Vagina (tissue), 2 donors: Measurements from ENCODE around the gene ARPC5L. TPM values are rescaled to one million over a fixed set of nuclear protein-coding genes. Genes with fewer than 3 reads are reported as not detected.
"Not testable (repeated sequence)": the region's sequence is repeated elsewhere in the genome, so short reads cannot be mapped to it uniquely, and the experiment has no call there.

ENCODE experiments used
- DNase-seq, 2 donors: peaks; one replicate each; pipeline ENCODE4 v3.0.0-alpha.2; 2017; ENCODE audit errors: extremely low spot score in 2 of 2
- H3K27ac ChIP-seq: fragments of 200-600 bp; sonication (generic); one replicate; pipeline ENCODE4 v1.5.1; 2019
- H3K27me3 ChIP-seq: fragments of 200-600 bp; sonication (generic); one replicate; pipeline ENCODE4 v1.5.1; 2019
- H3K36me3 ChIP-seq, 2 donors: fragments of 200-600 bp; sonication (generic); one replicate each; pipeline ENCODE4 v1.5.1; 2017 to 2019
- H3K4me1 ChIP-seq: fragments of 200-600 bp; sonication (generic); one replicate; pipeline ENCODE4 v1.5.1; 2019
- H3K4me3 ChIP-seq, 2 donors: fragments of 200-600 bp; sonication (generic); 1 replicate in 1 of 2; 2 replicates in 1 of 2; pipeline ENCODE4 v1.5.1; 2016 to 2019
- H3K9me3 ChIP-seq: fragments of 200-600 bp; sonication (generic); one replicate; pipeline ENCODE4 v1.5.1; 2019
- POLR2A ChIP-seq, 2 donors: fragments of 450-650 bp; IDR thresholded peaks; one replicate each; pipeline ENCODE4 v1.6.1; 2017; ENCODE audit warnings: antibody characterized with exemption in 2 of 2, mild to moderate bottlenecking in 2 of 2, moderate library complexity in 2 of 2
- POLR2AphosphoS5 ChIP-seq, 2 donors: sonication (generic); formaldehyde crosslinking; IDR thresholded peaks; one replicate each; pipeline ENCODE4 v1.9.0; 2017; ENCODE audit warnings: antibody characterized with exemption in 2 of 2, mild to moderate bottlenecking in 2 of 2, low read depth in 1 of 2; ENCODE audit not compliant: insufficient read depth in 1 of 2
- intact Hi-C: fragments of 100-400 bp; cut with DNase I; formaldehyde crosslinking; loops from one replicate; pipeline ENCODE4 v1.15.1; 2023
- small RNA-seq: library from RNA; depleted of rRNA; stranded (forward); fragments of <200 nt; gene quantifications from one replicate; pipeline ENCODE3, GENCODE V24; 2016
- total RNA-seq: library from RNA; depleted of rRNA; stranded (reverse); fragments of >200 nt; gene quantifications from one replicate; pipeline ENCODE4 v1.2.3, GENCODE V29; 2016
- TF ChIP-seq, protein P1 (sequence below), 3 experiments: fragments of 450-650 bp in 2 of 3; fragments of 200-600 bp in 1 of 3; sonication (generic) in 1 of 3; IDR thresholded peaks; one replicate each; pipeline ENCODE4 v1.5.1; 2017 to 2019; ENCODE audit warnings: antibody characterized with exemption in 3 of 3, mild to moderate bottlenecking in 2 of 3, moderate library complexity in 2 of 3

Gene ARPC5L
- total RNA-seq, 1 donor from 2014 or later, result 28.5 TPM

DNA sequence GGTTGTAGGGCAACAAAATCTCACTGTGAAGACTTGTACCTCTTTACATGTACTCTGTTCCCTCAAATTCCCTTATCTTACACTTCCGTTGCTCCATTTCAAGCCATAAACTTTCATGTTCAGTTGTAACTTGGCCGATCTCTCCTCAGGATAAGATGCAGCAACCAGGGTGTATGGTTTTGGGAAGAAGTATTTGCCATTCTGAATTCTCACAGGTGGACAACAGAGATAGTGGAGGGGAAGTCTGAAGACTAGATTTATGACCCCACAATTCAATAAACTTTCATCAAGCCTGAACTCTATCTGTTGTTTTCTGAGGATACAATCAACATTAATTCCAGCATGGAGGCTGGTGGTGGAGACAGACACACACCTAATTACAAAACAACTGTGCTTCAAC lies 51.4 kb downstream of the ARPC5L start:
- Histone ChIP-seq H3K27ac (no peak overlapping the region), H3K4me3 (no peak overlapping the region), H3K36me3 (peaks cover 0 to 28% of the 10 kb centered on the region in 2 donors), H3K27me3 (no peaks in the 10 kb centered on the region), H3K4me1 (no peaks in the 10 kb centered on the region), H3K9me3 (no peaks in the 10 kb centered on the region)
- intact Hi-C loops, result no loop called here
- no peak for TF ChIP-seq POLR2AphosphoS5 (IDR thresholded peaks at IDR 0.05; ENCODE audit: insufficient read depth in 1 of 2, low read depth in 1 of 2)
- TF ChIP-seq, protein P1, sequence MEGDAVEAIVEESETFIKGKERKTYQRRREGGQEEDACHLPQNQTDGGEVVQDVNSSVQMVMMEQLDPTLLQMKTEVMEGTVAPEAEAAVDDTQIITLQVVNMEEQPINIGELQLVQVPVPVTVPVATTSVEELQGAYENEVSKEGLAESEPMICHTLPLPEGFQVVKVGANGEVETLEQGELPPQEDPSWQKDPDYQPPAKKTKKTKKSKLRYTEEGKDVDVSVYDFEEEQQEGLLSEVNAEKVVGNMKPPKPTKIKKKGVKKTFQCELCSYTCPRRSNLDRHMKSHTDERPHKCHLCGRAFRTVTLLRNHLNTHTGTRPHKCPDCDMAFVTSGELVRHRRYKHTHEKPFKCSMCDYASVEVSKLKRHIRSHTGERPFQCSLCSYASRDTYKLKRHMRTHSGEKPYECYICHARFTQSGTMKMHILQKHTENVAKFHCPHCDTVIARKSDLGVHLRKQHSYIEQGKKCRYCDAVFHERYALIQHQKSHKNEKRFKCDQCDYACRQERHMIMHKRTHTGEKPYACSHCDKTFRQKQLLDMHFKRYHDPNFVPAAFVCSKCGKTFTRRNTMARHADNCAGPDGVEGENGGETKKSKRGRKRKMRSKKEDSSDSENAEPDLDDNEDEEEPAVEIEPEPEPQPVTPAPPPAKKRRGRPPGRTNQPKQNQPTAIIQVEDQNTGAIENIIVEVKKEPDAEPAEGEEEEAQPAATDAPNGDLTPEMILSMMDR (IDR thresholded peaks at IDR 0.05), result no peak
- TF ChIP-seq POLR2A (IDR thresholded peaks at IDR 0.05), result no peak
- DNase-seq, result no peak

DNA sequence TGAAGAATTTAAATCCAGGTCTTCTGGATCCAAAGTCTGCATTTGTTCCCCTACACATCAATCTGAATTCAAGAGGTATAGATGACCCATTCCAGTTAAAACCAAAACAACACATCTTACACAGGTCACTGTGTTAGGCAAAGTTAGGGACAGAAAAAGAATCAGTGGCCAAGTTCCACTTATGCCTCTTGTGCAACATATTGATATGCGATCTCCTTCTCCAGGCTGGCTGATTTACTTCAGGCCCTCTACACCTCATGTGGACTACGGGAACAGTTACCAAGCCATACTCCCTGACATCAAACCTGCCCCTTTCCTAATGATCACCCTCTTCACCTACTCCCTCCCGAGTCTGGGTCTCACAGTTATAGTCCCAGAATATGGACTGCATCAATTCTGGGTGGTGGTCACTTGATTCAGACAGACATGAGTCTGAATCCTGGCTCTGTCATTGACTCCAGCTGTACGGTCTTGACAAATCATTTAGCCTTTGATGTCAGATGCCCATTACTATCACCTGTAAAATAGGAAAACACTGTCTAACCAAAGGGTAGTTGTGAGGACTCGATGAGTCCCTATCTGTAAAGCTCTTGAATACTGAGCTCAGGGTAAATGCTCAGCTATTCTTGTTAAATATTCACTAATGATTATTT lies 52.9 kb downstream of the ARPC5L start:
- no peaks in the 10 kb centered on the region for H3K9me3 ChIP-seq
- peaks cover 0 to 41% of the 10 kb centered on the region in 2 donors for H3K36me3 ChIP-seq
- no peak overlapping the region for H3K4me3 ChIP-seq
- intact Hi-C loops, result no loop called here
- H3K27me3 ChIP-seq, result no peaks in the 10 kb centered on the region
- no peaks in the 10 kb centered on the region for H3K4me1 ChIP-seq
- no peak for DNase-seq
- H3K27ac ChIP-seq, result no peak overlapping the region
- TF ChIP-seq POLR2AphosphoS5 (IDR thresholded peaks at IDR 0.05; ENCODE audit: insufficient read depth in 1 of 2, low read depth in 1 of 2) (no peak), POLR2A (IDR thresholded peaks at IDR 0.05) (no peak)
- TF ChIP-seq, protein P1 (IDR thresholded peaks at IDR 0.05), result no peak

DNA sequence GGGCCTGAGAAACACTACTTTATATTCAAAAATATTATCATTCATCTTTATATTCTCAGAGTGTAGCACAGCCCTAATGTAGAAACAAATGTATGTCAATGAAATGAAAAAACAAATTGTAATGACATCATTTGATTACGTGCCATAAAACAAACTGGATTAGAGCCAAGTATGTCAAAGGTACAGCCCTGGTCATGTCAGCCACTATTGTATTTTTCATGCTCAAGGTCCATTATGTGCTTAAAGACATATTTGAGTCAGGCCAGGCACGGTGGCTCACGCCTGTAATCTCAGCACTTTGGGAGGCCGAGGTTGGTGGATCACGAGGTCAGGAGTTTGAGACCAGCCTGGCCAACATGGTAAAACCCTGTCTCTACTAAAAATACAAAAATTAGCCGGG lies 58.5 kb downstream of the ARPC5L start:
- H3K27ac ChIP-seq, H3K9me3 ChIP-seq, intact Hi-C loops, DNase-seq, H3K27me3 ChIP-seq, H3K4me3 ChIP-seq, H3K4me1 ChIP-seq: not testable (repeated sequence)
- peaks cover 0 to 38% of the 10 kb centered on the region in 2 donors for H3K36me3 ChIP-seq

Small RNA genes within 50 kb of the gene (small RNA-seq; reads per million reads assigned to genes)
- gene RNU4-82P, result not detected

Other genes starting within 250 kb of the ARPC5L start
- 1.2 TPM for gene NR6A1, start 90.8 kb upstream of the ARPC5L start, total RNA-seq
- 39.3 TPM for gene OLFML2A, start 85.0 kb upstream of the ARPC5L start, total RNA-seq
- gene WDR38, start 8.7 kb upstream of the ARPC5L start, total RNA-seq, result not detected
- 1,925 TPM for gene RPL35, start 173 bp upstream of the ARPC5L start, total RNA-seq
- 14.7 TPM for gene GOLGA1, start 79.0 kb downstream of the ARPC5L start, total RNA-seq